ENCODE measurements around the gene TOLLIP. TPM values are rescaled to one million over a fixed set of nuclear protein-coding genes. Genes with fewer than 3 reads are reported as not detected.
A peak's percentile ranks its signal among the peaks of the same experiment; 100 is the strongest.

Gene TOLLIP
- total and polyA plus RNA-seq, 8 donors = 14.9 to 119 (median 35.8) TPM

- Histone ChIP-seq H3K4me3 (peak overlapping the region; percentile 48 to 52 (median 50)), H3K9me3 (no peaks in the 10 kb centered on the region), H3K27me3 (peaks cover 0 to 5% (median 0%) of the 10 kb centered on the region in 3 donors), H3K36me3 (no peaks in the 10 kb centered on the region), H3K4me1 (peaks cover 12 to 28% (median 22%) of the 10 kb centered on the region in 4 donors), H3K27ac (peak overlapping the region; percentile 28 to 87 (median 64))
- peak in 1 of 2 donors; percentile 64 for DNase-seq
- no peak for TF ChIP-seq POLR2AphosphoS5 (IDR thresholded peaks at IDR 0.05)
- TF ChIP-seq POLR2A (IDR thresholded peaks at IDR 0.05) = no peak
- TF ChIP-seq EP300 (IDR thresholded peaks at IDR 0.05) = no peak
- TF ChIP-seq, protein P1, sequence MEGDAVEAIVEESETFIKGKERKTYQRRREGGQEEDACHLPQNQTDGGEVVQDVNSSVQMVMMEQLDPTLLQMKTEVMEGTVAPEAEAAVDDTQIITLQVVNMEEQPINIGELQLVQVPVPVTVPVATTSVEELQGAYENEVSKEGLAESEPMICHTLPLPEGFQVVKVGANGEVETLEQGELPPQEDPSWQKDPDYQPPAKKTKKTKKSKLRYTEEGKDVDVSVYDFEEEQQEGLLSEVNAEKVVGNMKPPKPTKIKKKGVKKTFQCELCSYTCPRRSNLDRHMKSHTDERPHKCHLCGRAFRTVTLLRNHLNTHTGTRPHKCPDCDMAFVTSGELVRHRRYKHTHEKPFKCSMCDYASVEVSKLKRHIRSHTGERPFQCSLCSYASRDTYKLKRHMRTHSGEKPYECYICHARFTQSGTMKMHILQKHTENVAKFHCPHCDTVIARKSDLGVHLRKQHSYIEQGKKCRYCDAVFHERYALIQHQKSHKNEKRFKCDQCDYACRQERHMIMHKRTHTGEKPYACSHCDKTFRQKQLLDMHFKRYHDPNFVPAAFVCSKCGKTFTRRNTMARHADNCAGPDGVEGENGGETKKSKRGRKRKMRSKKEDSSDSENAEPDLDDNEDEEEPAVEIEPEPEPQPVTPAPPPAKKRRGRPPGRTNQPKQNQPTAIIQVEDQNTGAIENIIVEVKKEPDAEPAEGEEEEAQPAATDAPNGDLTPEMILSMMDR (IDR thresholded peaks at IDR 0.05) = no peak
- WGBS, 5 donors = 6 to 10% (median 10%) methylated on average over 34 to 91 of the region's 95 CpGs
- intact Hi-C loops (cut with DNase I; ENCODE audit: low total_unique reads) = no loop called here
Observed at GRCh38 chr11:1336836-1337646, 27.6 kb upstream of the TOLLIP start.

- intact Hi-C loops (cut with DNase I; ENCODE audit: low total_unique reads) = no loop called here
- Histone ChIP-seq H3K27me3 (peaks cover 0 to 5% (median 0%) of the 10 kb centered on the region in 3 donors), H3K4me1 (peaks cover 12 to 24% (median 21%) of the 10 kb centered on the region in 4 donors)
Observed at GRCh38 chr11:1335811-1336761, 26.7 kb upstream of the TOLLIP start.

GRCh38 chr11:1335264-1335810 is 25.9 kb upstream of the TOLLIP start:
- Histone ChIP-seq H3K4me3 (peak overlapping the region in 3 of 4 donors; percentile 47 to 52 (median 50)), H3K27me3 (peaks cover 0 to 5% (median 0%) of the 10 kb centered on the region in 3 donors), H3K36me3 (no peaks in the 10 kb centered on the region), H3K9me3 (no peaks in the 10 kb centered on the region), H3K27ac (peak overlapping the region in 3 of 5 donors; percentile 85 to 87 (median 87)), H3K4me1 (peaks cover 12 to 24% (median 21%) of the 10 kb centered on the region in 4 donors)
- intact Hi-C loops (cut with DNase I; ENCODE audit: low total_unique reads) = no loop called here
- 69 to 80% (median 73%) methylated on average over 10 of the region's 10 CpGs for WGBS, 5 donors
- DNase-seq = no peak
- TF ChIP-seq EP300 (IDR thresholded peaks at IDR 0.05) = no peak
- no peak for TF ChIP-seq POLR2A (IDR thresholded peaks at IDR 0.05)
- TF ChIP-seq, protein P1 (IDR thresholded peaks at IDR 0.05) = no peak
- TF ChIP-seq POLR2AphosphoS5 (IDR thresholded peaks at IDR 0.05) = no peak

More at GRCh38 chr11:1335811-1336761, 26.7 kb upstream of the TOLLIP start:
- no peaks in the 10 kb centered on the region for H3K9me3 ChIP-seq
- no peaks in the 10 kb centered on the region for H3K36me3 ChIP-seq
- TF ChIP-seq EP300 (IDR thresholded peaks at IDR 0.05) (peak; percentile 41), POLR2AphosphoS5 (IDR thresholded peaks at IDR 0.05) (peak; percentile 51 to 65 (median 59))
- TF ChIP-seq, protein P1 (IDR thresholded peaks at IDR 0.05) = no peak
- WGBS, 5 donors = 1 to 6% (median 1%) methylated on average over 10 to 55 of the region's 66 CpGs
- peak; percentile 57 to 78 for DNase-seq
- H3K4me3 ChIP-seq = peak overlapping the region; percentile 47 to 52 (median 51)
- peak overlapping the region; percentile 59 to 87 (median 85) for H3K27ac ChIP-seq

- H3K4me1 ChIP-seq = peaks cover 12 to 24% (median 21%) of the 10 kb centered on the region in 4 donors
- H3K27me3 ChIP-seq = peaks cover 0 to 5% (median 0%) of the 10 kb centered on the region in 3 donors
- TF ChIP-seq EP300 (IDR thresholded peaks at IDR 0.05) (no peak), POLR2AphosphoS5 (IDR thresholded peaks at IDR 0.05) (no peak), POLR2A (IDR thresholded peaks at IDR 0.05) (no peak)
- DNase-seq = no peak
- 94 to 98% (median 96%) methylated on average over 10 of the region's 10 CpGs for WGBS, 5 donors
- no peaks in the 10 kb centered on the region for H3K36me3 ChIP-seq
- H3K27ac ChIP-seq = no peak overlapping the region
- H3K9me3 ChIP-seq = no peaks in the 10 kb centered on the region
- intact Hi-C loops (cut with DNase I; ENCODE audit: low total_unique reads) = no loop called here
- H3K4me3 ChIP-seq = no peak overlapping the region
Observed at GRCh38 chr11:1333860-1334259, 24.4 kb upstream of the TOLLIP start.

Data from stomach (tissue), 9 donors.